ENCODE measurements around the gene GNG4. TPM values are rescaled to one million over a fixed set of nuclear protein-coding genes. Genes with fewer than 3 reads are reported as not detected.
A peak's percentile ranks its signal among the peaks of the same experiment; 100 is the strongest.

The GNG4 gene
- total and polyA plus RNA-seq, 9 of the 15 experiments (the other 6 are each of a cell fraction or from before 2014, with no cell fraction given), result 0.06 to 0.58 (median 0.08) TPM; not detected in 4

DNA sequence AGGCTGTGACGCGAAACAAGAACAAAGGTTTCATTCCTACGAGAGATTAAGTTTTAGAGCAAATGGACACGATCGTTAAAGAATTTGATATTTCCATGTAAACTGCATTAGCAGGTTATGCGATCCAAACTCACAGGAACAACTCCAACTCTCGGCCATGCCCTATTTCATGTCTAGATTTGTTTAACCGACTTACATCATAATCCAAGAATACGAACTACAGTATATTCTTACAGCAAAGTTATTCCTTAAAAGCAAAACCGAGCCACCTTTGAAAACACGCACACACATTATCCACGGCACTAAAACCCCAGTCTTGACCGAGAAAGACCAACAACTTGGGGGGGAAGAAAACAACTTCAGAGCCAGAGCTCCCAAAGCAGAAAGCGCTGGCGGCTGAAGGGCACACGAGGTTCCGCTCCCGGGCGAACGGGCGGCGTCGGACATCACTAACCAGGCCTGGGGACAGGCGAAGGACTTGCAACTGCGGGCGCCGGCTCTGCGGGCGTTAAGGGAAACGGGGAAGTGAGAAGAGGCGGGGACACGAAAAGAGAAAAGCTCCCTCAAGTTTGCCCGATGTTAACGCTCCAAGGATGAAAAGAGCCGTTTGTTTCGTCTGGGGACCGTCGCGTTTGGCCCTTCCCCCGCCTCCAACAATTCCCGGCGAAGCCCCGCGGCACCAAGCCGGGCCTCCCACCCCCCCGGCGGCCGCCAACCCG, 146.0 kb downstream of the GNG4 start (continued):
- TF ChIP-seq FOXA3 (CRISPR knock-in tag; conservative IDR thresholded peaks at IDR 0.05 in 1 of 2, IDR thresholded peaks at IDR 0.05 in 1 of 2), result no peak
- no peak for TF ChIP-seq NRF1 (conservative IDR thresholded peaks at IDR 0.05 in 1 of 2, IDR thresholded peaks at IDR 0.05 in 1 of 2)
- TF ChIP-seq MTA1 (IDR thresholded peaks at IDR 0.05; ENCODE audit: borderline replicate concordance), result no peak
- no peak for TF ChIP-seq NCOA4 (IDR thresholded peaks at IDR 0.05; ENCODE audit: partially characterized antibody)
- no peak for TF ChIP-seq ZNF584 (CRISPR knock-in tag; IDR thresholded peaks at IDR 0.05; ENCODE audit: low read depth)
- TF ChIP-seq ZNF639 (CRISPR knock-in tag; conservative IDR thresholded peaks at IDR 0.05 in 1 of 2, IDR thresholded peaks at IDR 0.05 in 1 of 2), result no peak
- TF ChIP-seq, protein P1, sequence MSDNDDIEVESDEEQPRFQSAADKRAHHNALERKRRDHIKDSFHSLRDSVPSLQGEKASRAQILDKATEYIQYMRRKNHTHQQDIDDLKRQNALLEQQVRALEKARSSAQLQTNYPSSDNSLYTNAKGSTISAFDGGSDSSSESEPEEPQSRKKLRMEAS (CRISPR knock-in tag; IDR thresholded peaks at IDR 0.05), result no peak
- 0 out of 4 replicates have a peak, but pooled peaks of 1 of the 2 experiments have one; percentile 51 for TF ChIP-seq UBTF (IDR thresholded peaks at IDR 0.05; ENCODE audit: borderline replicate concordance in 1 of 2, low read depth in 2 of 2, low read length in 2 of 2)
- TF ChIP-seq ARID4B (CRISPR knock-in tag; IDR thresholded peaks at IDR 0.05), result 0 out of 2 replicates have a peak, but pooled peaks have one; percentile 0
- TF ChIP-seq MEF2A (IDR thresholded peaks at IDR 0.05; ENCODE audit: control insufficient read depth, low read depth, low read length), result no peak
- no peak for TF ChIP-seq THRB (CRISPR knock-in tag; conservative IDR thresholded peaks at IDR 0.05)
- no peak for TF ChIP-seq GABPB2 (CRISPR knock-in tag; conservative IDR thresholded peaks at IDR 0.05)
- TF ChIP-seq ZKSCAN3 (CRISPR knock-in tag; IDR thresholded peaks at IDR 0.05), result no peak
- no peak for TF ChIP-seq HNRNPUL1 (IDR thresholded peaks at IDR 0.05; ENCODE audit: low read length)
- TF ChIP-seq, protein P2, sequence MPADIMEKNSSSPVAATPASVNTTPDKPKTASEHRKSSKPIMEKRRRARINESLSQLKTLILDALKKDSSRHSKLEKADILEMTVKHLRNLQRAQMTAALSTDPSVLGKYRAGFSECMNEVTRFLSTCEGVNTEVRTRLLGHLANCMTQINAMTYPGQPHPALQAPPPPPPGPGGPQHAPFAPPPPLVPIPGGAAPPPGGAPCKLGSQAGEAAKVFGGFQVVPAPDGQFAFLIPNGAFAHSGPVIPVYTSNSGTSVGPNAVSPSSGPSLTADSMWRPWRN (IDR thresholded peaks at IDR 0.05; ENCODE audit: low read depth), result no peak
- TF ChIP-seq MCM7 (IDR thresholded peaks at IDR 0.05), result no peak

Measured in K562 (cell line).